ENCODE data around the gene SLC7A5.

DNA sequence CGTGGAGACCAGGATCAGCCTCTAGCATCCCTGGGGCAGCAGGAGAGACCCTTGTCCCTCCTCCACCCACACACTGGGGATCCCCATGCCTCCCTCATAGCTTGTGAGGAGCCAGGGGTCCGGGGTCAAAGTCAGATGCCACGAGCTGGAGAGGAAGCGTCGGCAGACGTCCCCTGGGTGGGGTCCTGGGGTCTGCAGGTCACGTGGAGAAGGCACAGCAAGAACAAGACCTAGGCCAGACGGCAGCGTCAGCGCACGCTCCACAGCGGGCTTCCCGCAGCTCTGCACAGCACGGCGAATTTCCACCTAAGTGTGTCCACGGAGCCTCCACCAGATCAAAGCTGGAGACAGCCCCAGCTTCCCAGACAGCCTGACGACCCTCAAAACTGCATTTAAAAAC lies 49.3 kb downstream of the SLC7A5 start:
- TF ChIP-seq POLR2A (IDR thresholded peaks at IDR 0.05), result no peak
- TF ChIP-seq, protein P1, sequence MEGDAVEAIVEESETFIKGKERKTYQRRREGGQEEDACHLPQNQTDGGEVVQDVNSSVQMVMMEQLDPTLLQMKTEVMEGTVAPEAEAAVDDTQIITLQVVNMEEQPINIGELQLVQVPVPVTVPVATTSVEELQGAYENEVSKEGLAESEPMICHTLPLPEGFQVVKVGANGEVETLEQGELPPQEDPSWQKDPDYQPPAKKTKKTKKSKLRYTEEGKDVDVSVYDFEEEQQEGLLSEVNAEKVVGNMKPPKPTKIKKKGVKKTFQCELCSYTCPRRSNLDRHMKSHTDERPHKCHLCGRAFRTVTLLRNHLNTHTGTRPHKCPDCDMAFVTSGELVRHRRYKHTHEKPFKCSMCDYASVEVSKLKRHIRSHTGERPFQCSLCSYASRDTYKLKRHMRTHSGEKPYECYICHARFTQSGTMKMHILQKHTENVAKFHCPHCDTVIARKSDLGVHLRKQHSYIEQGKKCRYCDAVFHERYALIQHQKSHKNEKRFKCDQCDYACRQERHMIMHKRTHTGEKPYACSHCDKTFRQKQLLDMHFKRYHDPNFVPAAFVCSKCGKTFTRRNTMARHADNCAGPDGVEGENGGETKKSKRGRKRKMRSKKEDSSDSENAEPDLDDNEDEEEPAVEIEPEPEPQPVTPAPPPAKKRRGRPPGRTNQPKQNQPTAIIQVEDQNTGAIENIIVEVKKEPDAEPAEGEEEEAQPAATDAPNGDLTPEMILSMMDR (IDR thresholded peaks at IDR 0.05), result no peak
